CD4-positive, alpha-beta memory T cell (primary cell): Measurements from ENCODE around the gene ABRACL. TPM values are rescaled to one million over a fixed set of nuclear protein-coding genes. Genes with fewer than 3 reads are reported as not detected.
"Not testable (repeated sequence)": the region's sequence is repeated elsewhere in the genome, so short reads cannot be mapped to it uniquely, and the experiment has no call there.

Experiments used
- CTCF ChIA-PET: fragments of 350-600 bp; sonication (Branson Sonifier 250); formaldehyde crosslinking; loops from one replicate; lab custom pipeline; 2021; ENCODE audit warnings: inconsistent platforms; ENCODE audit not compliant: partially characterized antibody; lab: Charles Lee
- POLR2A ChIA-PET: fragments of 350-600 bp; sonication (Branson Sonifier 250); formaldehyde crosslinking; loops from one replicate; lab custom pipeline; 2021; ENCODE audit not compliant: partially characterized antibody; lab: Charles Lee
- DNase-seq, 5 donors: peaks; one replicate each; pipeline versions ENCODE4 v3.0.0 to v3.0.0-alpha.2; 2020 to 2022; ENCODE audit warnings: mixed read lengths in 1 of 5
- H3K27ac ChIP-seq: one replicate; pipeline ENCODE4 v1.7.0; 2013; ENCODE audit warnings: low read depth, low read length
- H3K27me3 ChIP-seq: 2 replicates; pipeline ENCODE4 v1.7.0; 2013; ENCODE audit warnings: mild to moderate bottlenecking, low read length, moderate library complexity; ENCODE audit not compliant: insufficient read depth
- H3K36me3 ChIP-seq: 2 replicates; pipeline ENCODE4 v1.7.0; 2013; ENCODE audit warnings: mild to moderate bottlenecking, low read length, moderate library complexity; ENCODE audit not compliant: insufficient read depth
- H3K4me1 ChIP-seq: 2 replicates; pipeline ENCODE4 v1.7.0; 2013; ENCODE audit warnings: mild to moderate bottlenecking, low read length, moderate library complexity; ENCODE audit not compliant: insufficient read depth
- H3K4me3 ChIP-seq, 2 donors: one replicate each; pipeline ENCODE4 v1.7.0; 2013; ENCODE audit warnings: low read length in 2 of 2, mild to moderate bottlenecking in 1 of 2
- H3K9me3 ChIP-seq, 2 donors: one replicate each; pipeline ENCODE4 v1.7.0; 2013; ENCODE audit warnings: low read length in 2 of 2, control low read depth in 1 of 2; ENCODE audit not compliant: control insufficient read depth in 1 of 2
- H3K27ac Mint-ChIP-seq, 7 donors: one replicate each; pipeline ENCODE4 v1.8.0; 2020 to 2021; ENCODE audit warnings: mixed read lengths in 7 of 7, mild to moderate bottlenecking in 6 of 7, inconsistent platforms in 3 of 7, moderate library complexity in 3 of 7
- H3K27me3 Mint-ChIP-seq, 2 donors: one replicate each; pipeline ENCODE4 v1.8.0; 2020 to 2021; ENCODE audit warnings: mixed read lengths in 2 of 2
- H3K36me3 Mint-ChIP-seq, 2 donors: one replicate each; pipeline ENCODE4 v1.8.0; 2020 to 2021; ENCODE audit warnings: mixed read lengths in 2 of 2, inconsistent platforms in 1 of 2, mild to moderate bottlenecking in 1 of 2
- H3K4me1 Mint-ChIP-seq, 4 donors: one replicate each; pipeline ENCODE4 v1.8.0; 2020 to 2021; ENCODE audit warnings: mixed read lengths in 4 of 4, mild to moderate bottlenecking in 1 of 4
- H3K4me3 Mint-ChIP-seq, 8 donors: one replicate each; pipeline ENCODE4 v1.8.0; 2020 to 2021; ENCODE audit warnings: mixed read lengths in 8 of 8, mild to moderate bottlenecking in 7 of 8, moderate library complexity in 6 of 8, inconsistent platforms in 3 of 8
- H3K9me3 Mint-ChIP-seq, 8 donors: one replicate each; pipeline ENCODE4 v1.8.0; 2020 to 2021; ENCODE audit warnings: mixed read lengths in 8 of 8, mild to moderate bottlenecking in 5 of 8, inconsistent platforms in 3 of 8, moderate library complexity in 1 of 8
- intact Hi-C: fragments of 100-400 bp; cut with micrococcal nuclease; formaldehyde crosslinking; loops from one replicate; pipeline ENCODE4 v1.15.1; 2023
- polyA plus RNA-seq, 2 donors: library from polyadenylated mRNA; unstranded; fragments of 300-500 nt; fragmentation: Illumina TruSeq; gene quantifications; one replicate each; pipeline ENCODE4 v1.2.3, GENCODE V29; 2021
- total RNA-seq, 2 experiments: library from RNA; stranded (reverse); gene quantifications; one replicate each; pipeline ENCODE4 v1.2.3, GENCODE V29; 2021

ABRACL gene
- total and polyA plus RNA-seq, 4 experiments from 2014 or later, result 103 to 289 (median 180) TPM

DNA sequence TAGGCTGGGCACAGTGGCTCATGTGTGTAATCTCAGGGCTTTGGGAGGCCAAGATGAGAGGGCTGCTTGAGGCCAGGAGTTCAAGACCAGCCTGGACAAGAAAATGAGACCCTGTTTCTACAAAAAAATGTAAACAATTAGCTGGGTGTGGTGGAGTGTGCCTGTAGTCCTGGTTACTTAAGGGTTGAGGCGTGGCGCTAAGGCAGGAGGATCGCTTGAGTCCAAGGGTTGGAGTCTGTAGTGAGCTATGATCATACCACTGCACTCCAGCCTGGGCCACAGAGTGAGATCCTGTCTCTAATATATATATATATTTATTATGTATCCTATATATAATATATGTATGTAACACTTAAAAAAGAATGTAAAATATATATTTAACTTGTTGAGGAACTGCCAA is 7.9 kb upstream of the ABRACL start:
- H3K4me3 ChIP-seq, result no peak overlapping the region
- Mint-ChIP-seq H3K9me3 (no peaks in the 10 kb centered on the region), H3K27me3 (no peaks in the 10 kb centered on the region), H3K4me3 (no peak overlapping the region), H3K36me3 (no peaks in the 10 kb centered on the region), H3K27ac (no peak overlapping the region), H3K4me1 (peaks cover 0 to 5% (median 0%) of the 10 kb centered on the region in 4 donors)
- H3K27me3 ChIP-seq, result no peaks in the 10 kb centered on the region
- H3K4me1 ChIP-seq, result no peaks in the 10 kb centered on the region
- H3K36me3 ChIP-seq, result no peaks in the 10 kb centered on the region
- POLR2A ChIA-PET, result no interaction called here
- CTCF ChIA-PET, result no interaction called here
- H3K27ac ChIP-seq, result no peak overlapping the region
- no peak for DNase-seq
- no peaks in the 10 kb centered on the region for H3K9me3 ChIP-seq
- intact Hi-C loops, result no loop called here

DNA sequence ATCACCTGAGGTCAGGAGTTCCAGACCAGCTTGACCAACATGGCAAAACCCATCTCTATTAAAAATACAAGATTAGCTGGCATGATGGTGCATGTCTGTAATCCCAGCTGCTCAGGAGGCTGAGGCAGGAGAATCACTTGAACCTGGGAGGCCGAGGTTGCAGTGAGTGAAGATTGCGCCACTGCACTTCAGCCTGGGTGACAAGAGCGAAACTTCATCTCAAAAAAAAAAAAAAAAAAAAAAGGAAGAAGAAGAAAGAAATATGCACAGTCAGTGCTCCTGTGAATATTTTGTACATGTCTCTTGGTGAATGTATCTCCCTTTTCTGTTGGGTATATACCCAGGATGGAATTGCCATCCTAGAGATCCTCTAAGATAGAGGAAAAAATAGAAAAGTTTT is 3.1 kb upstream of the ABRACL start:
- H3K27ac Mint-ChIP-seq, H3K36me3 Mint-ChIP-seq, H3K27me3 Mint-ChIP-seq, H3K9me3 Mint-ChIP-seq, H3K36me3 ChIP-seq, DNase-seq, POLR2A ChIA-PET, H3K27me3 ChIP-seq, H3K27ac ChIP-seq, H3K4me3 Mint-ChIP-seq, H3K4me3 ChIP-seq, H3K9me3 ChIP-seq: not testable (repeated sequence)
- H3K4me1 Mint-ChIP-seq, result peaks cover 10 to 17% (median 12%) of the 10 kb centered on the region in 4 donors
- intact Hi-C loops, result loop anchor here (5.0 kb wide), 1 partner anchor 433 kb away; no protein-coding TSS in a partner anchor
- CTCF ChIA-PET, result interaction anchor here (0.7 kb wide), 1 partner anchor 8 kb away, joined by 3 read pairs; no protein-coding TSS in a partner anchor
- H3K4me1 ChIP-seq, result peaks cover 24% of the 10 kb centered on the region

DNA sequence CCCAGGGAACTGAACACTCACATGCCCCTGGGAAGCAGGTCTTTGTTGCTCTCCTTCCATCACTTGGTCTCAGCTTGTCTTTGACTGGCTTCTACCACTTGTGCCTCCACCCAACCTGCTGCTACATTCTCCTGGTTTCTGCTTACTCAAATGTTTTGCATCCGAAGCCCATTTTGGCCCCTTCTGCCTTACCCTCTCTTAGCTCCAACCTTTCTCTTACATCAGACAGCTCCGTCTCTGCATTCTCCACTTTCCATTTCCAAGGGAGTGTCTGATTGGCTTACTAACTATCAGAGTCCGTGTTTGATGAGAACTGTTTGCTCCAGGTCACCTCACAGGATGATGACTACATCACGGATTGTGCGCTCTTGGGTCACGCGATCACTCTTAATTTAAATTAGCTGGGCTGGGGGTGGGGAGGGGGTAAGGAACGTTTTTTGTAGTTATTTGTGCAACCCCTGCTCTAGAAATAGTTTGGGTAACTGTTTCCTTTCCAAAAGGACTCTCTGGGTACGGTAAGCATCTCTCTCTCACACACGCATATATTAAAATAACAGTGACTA is 844 bp upstream of the ABRACL start:
- Mint-ChIP-seq H3K9me3 (no peaks in the 10 kb centered on the region), H3K36me3 (peaks cover 0 to 5% of the 10 kb centered on the region in 2 donors), H3K27ac (peak overlapping the region; percentile 88 to 98 (median 92)), H3K4me1 (peaks cover 13 to 23% (median 18%) of the 10 kb centered on the region in 4 donors), H3K27me3 (no peaks in the 10 kb centered on the region), H3K4me3 (peak overlapping the region in 5 of 8 donors; percentile 93 to 98 (median 95))
- H3K4me3 ChIP-seq, result peak overlapping the region; percentile 59 to 97
- ChIA-PET POLR2A (interaction anchor here (0.8 to 6.2 kb wide), 8 partner anchors 39 to 346 kb away, joined by 4 to 62 read pairs (median 16); partner anchors contain the start of genes CITED2, HECA and REPS1), CTCF (interaction anchor here (0.8 to 2.0 kb wide), 2 partner anchors 9 to 39 kb away, joined by 3 to 4 read pairs; no protein-coding TSS in a partner anchor)
- H3K9me3 ChIP-seq, result no peaks in the 10 kb centered on the region
- H3K36me3 ChIP-seq, result no peaks in the 10 kb centered on the region
- peak; percentile 26 to 65 (median 29) for DNase-seq
- peak overlapping the region; percentile 88 for H3K27ac ChIP-seq
- H3K4me1 ChIP-seq, result peaks cover 44% of the 10 kb centered on the region
- H3K27me3 ChIP-seq, result no peaks in the 10 kb centered on the region
- intact Hi-C loops, result loop anchor here (1.0 to 5.0 kb wide), 4 partner anchors 39 to 435 kb away; partner anchors contain the start of genes CCDC28A, CITED2 and REPS1

DNA sequence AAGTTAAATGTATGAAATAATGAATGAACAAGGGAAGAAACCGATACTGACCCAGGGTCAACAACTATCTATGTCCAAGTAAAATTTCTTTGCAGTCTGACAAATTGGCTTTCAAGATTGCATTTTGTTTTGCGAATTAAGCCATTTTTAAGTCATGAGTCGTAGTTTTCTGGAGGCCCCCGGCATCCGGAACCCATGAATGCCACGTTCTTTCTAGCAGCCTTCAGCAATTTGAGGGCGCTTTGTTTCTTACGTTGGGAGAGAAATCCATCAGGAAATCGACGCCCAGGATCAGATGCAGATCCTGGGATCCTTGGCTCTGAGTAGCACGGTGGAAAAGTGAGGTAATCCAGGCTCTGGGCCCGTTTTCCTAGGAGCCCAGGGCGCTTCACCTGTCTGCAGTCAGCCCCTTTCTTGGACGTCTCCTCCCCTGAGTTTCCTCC is 309 bp upstream of the ABRACL start:
- intact Hi-C loops, result loop anchor here (1.0 to 5.0 kb wide), 4 partner anchors 40 to 436 kb away; partner anchors contain the start of genes CCDC28A, CITED2 and REPS1

DNA sequence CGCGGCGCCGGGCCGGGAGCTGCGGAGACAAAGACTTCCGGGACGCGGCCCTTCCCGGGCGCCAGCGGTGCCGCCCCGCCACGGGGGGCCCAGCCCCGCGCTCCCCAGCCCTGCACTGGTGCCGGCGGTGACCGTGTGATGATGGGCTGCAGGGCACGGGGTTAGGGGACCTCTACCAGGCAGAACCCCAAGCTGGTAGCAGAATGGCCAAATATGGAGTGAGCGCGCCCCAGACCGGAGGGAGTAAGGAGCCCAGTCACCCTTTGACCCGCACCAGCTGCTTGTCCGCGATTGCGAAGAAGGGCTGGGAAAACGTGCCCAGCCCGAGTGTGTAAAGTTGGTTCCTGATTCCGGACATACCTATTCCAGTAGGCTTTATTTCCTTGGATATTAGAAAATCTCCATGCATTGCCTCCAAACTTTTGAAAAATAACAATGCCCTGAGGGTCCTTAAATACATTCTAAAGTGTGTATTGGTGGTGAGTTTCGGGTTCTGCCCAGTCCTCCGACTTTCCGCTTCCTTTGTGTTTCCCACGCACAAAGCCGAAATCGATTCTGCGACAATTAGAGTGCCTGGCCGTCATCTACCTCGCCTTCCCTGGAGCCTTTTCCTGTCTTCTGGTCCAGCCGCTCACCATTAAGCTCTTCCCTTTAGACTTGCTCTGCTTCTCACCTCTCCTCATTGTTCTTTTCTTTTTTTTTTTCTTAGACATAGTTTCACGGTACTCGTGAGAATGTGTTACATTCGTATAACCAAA is 1.1 kb downstream of the ABRACL start:
- Mint-ChIP-seq H3K27ac (no peak overlapping the region), H3K4me3 (peak overlapping the region in 1 of 8 donors; percentile 95), H3K36me3 (peaks cover 15 to 22% of the 10 kb centered on the region in 2 donors), H3K9me3 (no peaks in the 10 kb centered on the region), H3K27me3 (no peaks in the 10 kb centered on the region), H3K4me1 (peaks cover 24 to 37% (median 30%) of the 10 kb centered on the region in 4 donors)
- CTCF ChIA-PET, result interaction anchor here (1.2 to 3.3 kb wide), 4 partner anchors 12 to 214 kb away, joined by 3 to 17 read pairs (median 4); partner anchors contain the start of gene REPS1
- Histone ChIP-seq H3K27ac (peak overlapping the region; percentile 88), H3K4me1 (peaks cover 46% of the 10 kb centered on the region), H3K9me3 (no peaks in the 10 kb centered on the region), H3K36me3 (peaks cover 8% of the 10 kb centered on the region), H3K27me3 (no peaks in the 10 kb centered on the region), H3K4me3 (peak overlapping the region; percentile 50 to 97)
- intact Hi-C loops, result loop anchor here (1.0 to 5.0 kb wide), 6 partner anchors 84 to 627 kb away; partner anchors contain the start of genes CCDC28A and HEBP2
- POLR2A ChIA-PET, result interaction anchor here (0.5 to 6.2 kb wide), 25 partner anchors 9 to 344 kb away, joined by 3 to 62 read pairs (median 5); partner anchors contain the start of genes CCDC28A, CITED2, HECA and REPS1
- DNase-seq, result peak in 4 of 5 donors; percentile 4 to 43 (median 16)

More for the DNA sequence above, 309 bp upstream of the ABRACL start:
- peak overlapping the region; percentile 88 to 98 (median 92) for H3K27ac Mint-ChIP-seq
- H3K36me3 Mint-ChIP-seq, result peaks cover 3 to 9% of the 10 kb centered on the region in 2 donors
- no peaks in the 10 kb centered on the region for H3K9me3 ChIP-seq
- POLR2A ChIA-PET, result interaction anchor here (1.2 to 6.2 kb wide), 9 partner anchors 39 to 346 kb away, joined by 4 to 62 read pairs (median 23); partner anchors contain the start of genes CITED2, HECA and REPS1
- H3K4me1 Mint-ChIP-seq, result peaks cover 17 to 27% (median 22%) of the 10 kb centered on the region in 4 donors
- peak overlapping the region; percentile 88 for H3K27ac ChIP-seq
- H3K27me3 Mint-ChIP-seq, result no peaks in the 10 kb centered on the region
- no peaks in the 10 kb centered on the region for H3K9me3 Mint-ChIP-seq
- H3K4me3 ChIP-seq, result peak overlapping the region; percentile 59 to 97
- CTCF ChIA-PET, result interaction anchor here (2.0 kb wide), 1 partner anchor 39 kb away, joined by 4 read pairs; no protein-coding TSS in a partner anchor
- peak overlapping the region in 5 of 8 donors; percentile 93 to 98 (median 95) for H3K4me3 Mint-ChIP-seq
- peaks cover 46% of the 10 kb centered on the region for H3K4me1 ChIP-seq
- no peaks in the 10 kb centered on the region for H3K27me3 ChIP-seq
- no peak for DNase-seq
- no peaks in the 10 kb centered on the region for H3K36me3 ChIP-seq

DNA sequence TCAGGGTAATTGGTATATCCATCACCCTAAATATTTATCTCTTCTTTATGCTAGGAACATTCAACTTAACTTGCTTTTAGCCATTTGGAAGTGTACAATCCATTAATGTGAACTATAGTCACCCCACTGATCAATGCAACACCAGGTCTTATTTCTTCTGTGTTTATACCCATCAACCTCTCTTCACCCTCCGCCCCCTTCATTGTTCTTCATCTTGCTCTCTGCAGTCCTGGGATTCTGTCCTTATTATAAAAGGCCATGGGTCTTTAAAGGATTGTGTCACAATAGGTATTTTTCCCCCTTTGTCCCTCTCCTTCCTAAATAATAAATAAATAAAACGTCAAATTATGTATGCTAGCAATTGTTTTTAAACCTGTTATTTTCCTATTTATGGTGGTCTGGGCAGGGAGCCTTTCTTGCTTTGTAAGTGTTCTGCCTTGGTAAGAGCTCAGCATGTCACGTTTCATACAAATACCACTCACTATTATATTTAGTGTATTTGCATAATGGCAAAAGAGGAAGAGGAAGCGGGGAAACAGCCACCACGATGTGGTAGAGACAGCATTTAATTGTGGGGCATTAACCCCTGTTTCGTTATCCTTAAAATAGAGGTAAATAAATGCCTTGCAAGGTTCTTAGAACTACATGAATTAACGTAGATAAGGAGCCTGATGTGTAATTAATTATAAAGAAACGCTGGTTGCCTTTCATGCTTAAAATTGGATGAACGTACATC is 1.9 kb downstream of the ABRACL start:
- ChIA-PET POLR2A (interaction anchor here (0.8 to 6.2 kb wide), 12 partner anchors 9 to 344 kb away, joined by 3 to 62 read pairs (median 14); partner anchors contain the start of genes CITED2, HECA and REPS1), CTCF (interaction anchor here (0.9 to 3.3 kb wide), 5 partner anchors 13 to 214 kb away, joined by 3 to 17 read pairs (median 4); partner anchors contain the start of gene REPS1)
- Mint-ChIP-seq H3K27me3 (no peaks in the 10 kb centered on the region), H3K27ac (no peak overlapping the region), H3K36me3 (peaks cover 21 to 30% of the 10 kb centered on the region in 2 donors), H3K4me1 (peaks cover 24 to 37% (median 30%) of the 10 kb centered on the region in 4 donors), H3K9me3 (no peaks in the 10 kb centered on the region), H3K4me3 (no peak overlapping the region)
- H3K27me3 ChIP-seq, result no peaks in the 10 kb centered on the region
- no peaks in the 10 kb centered on the region for H3K9me3 ChIP-seq
- peaks cover 8% of the 10 kb centered on the region for H3K36me3 ChIP-seq
- intact Hi-C loops, result loop anchor here (1.0 to 5.0 kb wide), 3 partner anchors 83 to 628 kb away; partner anchors contain the start of gene HEBP2
- peak; percentile 34 to 51 (median 39) for DNase-seq
- peak overlapping the region; percentile 88 for H3K27ac ChIP-seq
- peak overlapping the region; percentile 50 to 97 for H3K4me3 ChIP-seq
- H3K4me1 ChIP-seq, result peaks cover 46% of the 10 kb centered on the region
